Spleen (tissue), 7 donors: ENCODE data around the gene CHKA.

Source experiments
- POLR2A ChIP-seq, 3 donors: fragments of 450-650 bp; IDR thresholded peaks; one replicate each; pipeline ENCODE4 v1.5.1; 2017; ENCODE audit warnings: antibody characterized with exemption in 3 of 3, mild to moderate bottlenecking in 1 of 3
- POLR2AphosphoS5 ChIP-seq, 3 donors: sonication (generic); formaldehyde crosslinking; IDR thresholded peaks; one replicate each; pipeline ENCODE4 v1.5.1; 2017; ENCODE audit warnings: antibody characterized with exemption in 3 of 3
- TF ChIP-seq, protein P1 (sequence below), 11 experiments: fragments of 200-600 bp in 7 of 11; fragments of 450-650 bp in 4 of 11; sonication (generic) in 4 of 11; IDR thresholded peaks in 8 of 11; conservative IDR thresholded peaks in 3 of 11; 1 replicate in 7 of 11; 2 replicates in 4 of 11; pipeline versions ENCODE4 v1.4.0 to v1.8.0; 2016 to 2021; ENCODE audit warnings: antibody characterized with exemption in 11 of 11, inconsistent platforms in 4 of 11, mild to moderate bottlenecking in 1 of 11
- donor health status: DM: no; HTN: no; CAD: no; lungs with moderate emphysema.
- donor health status: DM: no; HTN: no; CAD: no.
- donor health status: DM: no; HTN: no; CAD: no.

DNA sequence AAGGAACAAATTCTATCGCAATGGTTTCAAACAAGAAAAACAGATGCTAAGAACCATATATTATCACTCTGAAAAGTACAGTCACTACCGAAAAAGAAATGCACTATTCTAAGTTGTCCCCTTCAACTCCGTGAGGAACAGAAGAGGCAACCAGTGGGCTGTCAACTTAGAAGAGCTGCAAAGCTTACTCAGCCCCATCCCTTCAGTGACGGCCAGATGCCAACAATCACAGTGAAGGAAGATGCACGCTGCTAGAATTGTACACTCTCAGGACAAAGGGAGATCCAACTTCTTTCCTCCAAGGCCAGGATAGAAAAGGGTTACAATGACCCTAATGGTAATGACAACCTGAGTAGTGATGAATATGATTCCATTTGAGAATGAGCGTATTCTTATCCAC is 38.5 kb upstream of the CHKA start:
- TF ChIP-seq, protein P1, sequence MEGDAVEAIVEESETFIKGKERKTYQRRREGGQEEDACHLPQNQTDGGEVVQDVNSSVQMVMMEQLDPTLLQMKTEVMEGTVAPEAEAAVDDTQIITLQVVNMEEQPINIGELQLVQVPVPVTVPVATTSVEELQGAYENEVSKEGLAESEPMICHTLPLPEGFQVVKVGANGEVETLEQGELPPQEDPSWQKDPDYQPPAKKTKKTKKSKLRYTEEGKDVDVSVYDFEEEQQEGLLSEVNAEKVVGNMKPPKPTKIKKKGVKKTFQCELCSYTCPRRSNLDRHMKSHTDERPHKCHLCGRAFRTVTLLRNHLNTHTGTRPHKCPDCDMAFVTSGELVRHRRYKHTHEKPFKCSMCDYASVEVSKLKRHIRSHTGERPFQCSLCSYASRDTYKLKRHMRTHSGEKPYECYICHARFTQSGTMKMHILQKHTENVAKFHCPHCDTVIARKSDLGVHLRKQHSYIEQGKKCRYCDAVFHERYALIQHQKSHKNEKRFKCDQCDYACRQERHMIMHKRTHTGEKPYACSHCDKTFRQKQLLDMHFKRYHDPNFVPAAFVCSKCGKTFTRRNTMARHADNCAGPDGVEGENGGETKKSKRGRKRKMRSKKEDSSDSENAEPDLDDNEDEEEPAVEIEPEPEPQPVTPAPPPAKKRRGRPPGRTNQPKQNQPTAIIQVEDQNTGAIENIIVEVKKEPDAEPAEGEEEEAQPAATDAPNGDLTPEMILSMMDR (IDR thresholded peaks at IDR 0.05 in 8 of 11, conservative IDR thresholded peaks at IDR 0.05 in 3 of 11), result no peak
- TF ChIP-seq POLR2A (IDR thresholded peaks at IDR 0.05), result no peak
- no peak for TF ChIP-seq POLR2AphosphoS5 (IDR thresholded peaks at IDR 0.05)
